Measurements from ENCODE around the gene FATE1.

GRCh38 chrX:151754641-151755215 is 38.9 kb downstream of the FATE1 start:
- TF ChIP-seq CTCF (conservative IDR thresholded peaks at IDR 0.05; ENCODE audit: low read depth, low read length) = no peak
- TF ChIP-seq EZH2 (IDR thresholded peaks at IDR 0.05; ENCODE audit: low read length, unreplicated experiment) = no peak
- no peak for TF ChIP-seq EZH2phosphoT487 (IDR thresholded peaks at IDR 0.05; ENCODE audit: borderline replicate concordance, low read length)

Data from PC-3 (cell line).